Kidney capillary endothelial cell (primary cell): Measurements from ENCODE around the gene PRR35.

Experiments used
- DNase-seq: peaks from one replicate; pipeline ENCODE4 v3.0.0-alpha.2; 2018; ENCODE audit warnings: low spot score

PRR35 gene

DNA sequence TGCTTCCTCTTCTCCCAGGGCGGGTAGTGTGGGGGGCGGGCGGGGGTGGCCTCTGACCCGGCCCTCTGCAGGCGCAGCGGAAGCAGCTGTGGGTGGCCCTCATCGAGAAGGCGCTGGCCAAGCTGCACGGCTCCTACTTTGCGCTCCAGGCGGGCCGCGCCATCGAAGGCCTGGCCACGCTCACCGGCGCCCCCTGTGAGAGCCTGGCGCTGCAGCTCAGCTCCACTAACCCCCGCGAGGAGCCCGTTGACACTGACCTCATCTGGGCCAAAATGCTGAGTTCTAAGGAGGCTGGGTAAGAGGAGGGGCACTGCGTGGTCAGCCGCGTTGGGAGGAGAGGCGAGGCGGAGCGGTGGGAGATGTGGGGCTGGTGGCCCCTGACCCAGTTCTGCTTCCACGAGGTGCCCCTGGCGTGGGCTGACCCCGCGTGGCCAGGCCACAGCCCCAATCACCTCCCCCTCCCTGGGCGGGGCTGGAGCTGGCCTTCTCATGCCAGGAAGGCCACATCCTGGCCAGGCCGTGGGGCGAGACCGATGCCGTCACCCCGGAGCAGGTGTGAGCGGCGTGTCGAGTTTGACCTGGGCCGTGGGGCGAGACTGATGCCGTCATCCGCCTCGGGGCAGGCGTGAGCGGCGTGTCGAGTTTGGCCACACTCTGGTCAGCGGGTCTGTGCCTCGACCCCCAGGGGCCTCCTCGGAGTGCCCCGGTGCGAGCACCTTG lies 10.5 kb upstream of the PRR35 start:
- no peak for DNase-seq

DNA sequence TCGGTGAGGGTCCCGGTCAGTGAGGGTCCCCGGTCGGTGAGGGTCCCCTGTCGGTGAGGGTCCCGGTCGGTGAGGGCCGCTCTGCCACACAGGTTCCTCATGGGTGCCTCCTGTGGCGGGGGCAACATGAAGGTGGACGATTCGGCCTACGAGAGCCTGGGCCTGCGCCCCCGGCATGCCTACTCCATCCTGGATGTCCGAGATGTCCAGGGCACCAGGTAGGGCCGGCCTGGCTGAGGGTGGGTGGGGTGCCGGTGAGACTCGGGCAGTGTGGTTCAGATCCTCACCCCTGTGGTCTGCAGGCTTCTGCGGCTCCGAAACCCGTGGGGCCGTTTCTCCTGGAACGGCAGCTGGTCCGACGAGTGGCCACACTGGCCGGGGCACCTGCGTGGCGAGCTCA lies 9.0 kb upstream of the PRR35 start:
- DNase-seq = no peak

DNA sequence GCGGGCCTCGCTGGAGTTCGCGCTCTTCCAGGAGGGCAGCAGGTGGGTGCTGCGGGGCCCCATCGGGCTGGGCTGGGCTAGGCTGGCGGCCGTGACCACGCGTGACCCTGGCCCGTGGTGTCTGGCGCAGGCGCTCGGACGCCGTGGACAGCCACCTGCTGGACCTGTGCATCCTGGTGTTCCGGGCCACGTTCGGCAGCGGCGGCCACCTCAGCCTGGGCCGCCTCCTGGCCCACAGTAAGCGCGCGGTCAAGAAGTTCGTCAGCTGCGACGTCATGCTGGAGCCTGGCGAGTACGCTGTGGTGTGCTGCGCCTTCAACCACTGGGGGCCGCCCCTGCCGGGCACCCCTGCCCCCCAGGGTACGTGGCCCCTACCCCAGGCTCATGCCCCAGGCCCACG lies 8.0 kb upstream of the PRR35 start:
- DNase-seq = no peak

DNA sequence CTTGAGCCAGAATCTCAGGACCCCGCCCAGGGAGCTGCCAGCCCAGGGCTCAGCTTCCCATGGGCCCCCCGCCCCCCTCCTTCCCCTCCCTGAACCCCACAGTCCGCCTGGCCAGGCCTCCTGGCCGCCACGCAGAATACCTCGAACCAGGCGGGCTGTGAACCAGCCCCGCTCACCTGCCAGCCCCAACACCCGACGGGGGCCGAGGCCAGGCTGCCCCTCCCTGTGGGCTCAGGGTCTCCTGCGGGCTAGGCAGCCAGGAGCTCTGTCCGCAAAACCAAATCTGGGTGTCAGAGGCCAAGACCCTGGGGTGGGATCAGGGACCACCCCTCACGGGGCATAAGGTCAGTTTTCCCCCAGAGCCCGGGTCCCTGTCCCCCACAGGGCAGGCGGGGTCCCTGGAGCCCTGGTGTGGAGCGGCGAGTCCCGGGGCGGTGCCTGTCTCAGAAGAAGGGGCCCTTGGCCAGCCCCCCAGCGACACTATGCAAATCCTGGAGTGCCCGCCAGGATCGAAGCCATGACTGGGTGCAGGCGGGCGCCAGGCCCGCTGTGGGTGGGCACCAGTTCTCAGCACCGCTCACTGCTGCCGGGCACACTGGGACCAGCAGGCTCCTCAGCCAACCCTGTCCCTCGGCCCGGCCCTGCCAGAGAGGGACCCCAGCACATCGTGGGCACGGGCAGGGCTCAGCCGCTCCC lies 6.4 kb upstream of the PRR35 start:
- DNase-seq = no peak

DNA sequence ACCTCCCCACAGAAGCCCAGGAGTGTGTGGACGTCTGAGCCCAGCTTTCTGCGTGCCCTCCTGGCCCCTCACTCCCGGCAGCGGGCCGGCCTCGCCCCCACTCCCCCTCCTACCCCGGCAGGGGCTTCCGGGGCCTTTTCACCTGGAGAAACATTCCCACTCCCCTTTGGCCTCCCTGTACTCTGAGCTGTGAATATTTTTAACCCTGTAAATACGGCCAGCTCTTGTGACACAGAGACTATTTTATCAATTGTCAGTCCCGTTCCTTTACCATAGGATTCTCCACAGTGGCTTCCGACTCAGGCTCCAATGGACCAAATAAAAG lies 5.9 kb upstream of the PRR35 start:
- no peak for DNase-seq

DNA sequence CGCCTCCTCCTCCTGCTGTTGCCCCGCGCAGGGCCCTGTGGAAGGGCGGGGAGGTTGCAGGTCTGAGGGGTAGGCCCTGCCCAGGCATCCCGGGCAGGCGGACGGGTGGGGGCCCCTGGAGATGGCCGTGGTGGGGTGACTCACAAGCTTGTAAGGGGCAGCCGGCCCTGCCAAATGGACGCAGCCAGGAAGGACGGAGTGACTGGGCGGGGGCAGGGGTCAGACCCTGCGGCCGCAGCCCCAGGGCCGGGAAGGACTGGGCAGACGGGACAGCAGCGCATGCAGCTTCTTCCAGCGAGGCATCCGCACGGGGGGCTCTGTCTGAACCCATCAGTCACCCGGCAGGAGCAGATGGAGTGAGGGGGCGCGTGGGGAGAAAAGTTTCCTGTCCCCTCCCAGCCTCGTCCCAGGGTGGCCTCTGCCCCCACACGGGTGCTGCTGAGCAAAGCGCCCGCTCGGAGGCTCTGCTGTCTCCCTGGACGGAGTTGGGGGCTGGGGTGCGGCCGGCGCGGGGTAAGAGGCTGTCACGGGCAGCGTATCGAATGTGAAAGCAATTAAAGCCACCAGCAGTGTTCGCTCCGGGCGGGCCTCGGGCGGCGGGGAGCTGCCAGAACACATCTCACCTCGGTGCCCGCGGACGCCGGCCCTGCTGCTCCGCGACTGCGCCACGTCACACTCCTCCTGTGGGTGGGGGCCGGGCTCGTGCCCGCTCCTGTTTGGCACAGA lies 5.4 kb upstream of the PRR35 start:
- no peak for DNase-seq

DNA sequence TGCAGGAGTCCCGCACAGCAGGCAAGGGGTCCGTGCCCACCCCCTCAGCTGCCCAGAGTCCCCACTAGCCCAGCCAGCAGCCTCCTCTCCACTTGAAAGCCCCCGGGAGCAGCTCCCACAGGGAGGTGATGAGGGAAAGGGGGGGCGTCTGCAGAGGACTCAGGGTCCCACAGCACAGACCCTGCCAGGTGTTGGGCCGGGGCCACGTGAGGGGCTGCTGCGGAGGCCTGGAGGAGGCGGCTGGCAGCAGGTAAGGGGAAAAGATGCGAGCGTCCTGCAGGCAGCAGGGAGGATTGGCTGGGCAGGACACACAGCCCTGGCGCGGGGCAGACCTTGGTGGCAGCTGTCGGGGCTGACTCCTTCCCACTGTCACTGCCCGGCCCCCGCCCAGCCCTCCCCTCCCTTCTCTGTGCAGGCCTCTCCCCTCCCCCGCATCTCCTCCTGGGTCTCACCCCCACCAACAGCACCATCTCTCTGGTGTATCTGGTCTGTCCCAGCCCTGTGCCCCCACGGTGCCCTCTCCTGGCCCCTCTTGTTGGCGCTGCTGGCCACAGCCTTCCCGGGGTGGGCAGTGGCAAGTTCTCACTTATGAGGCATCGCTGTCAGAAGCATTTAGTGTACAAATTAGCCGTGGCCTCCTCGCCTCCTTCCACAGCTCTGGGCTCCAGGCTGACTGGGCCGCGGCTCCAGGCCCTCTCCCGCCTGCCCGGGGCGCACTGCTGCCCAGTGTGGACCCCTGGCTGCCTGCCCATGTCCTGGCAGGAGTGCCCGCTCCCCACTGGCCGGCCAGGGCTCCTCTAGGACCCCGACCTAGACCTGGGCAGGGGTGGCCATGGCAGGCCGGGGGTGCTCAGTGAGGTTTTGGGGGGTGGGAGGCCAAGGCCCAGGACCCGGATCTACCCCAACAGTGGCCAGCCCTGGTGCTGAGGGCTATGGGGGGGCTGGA lies 4.4 kb upstream of the PRR35 start:
- DNase-seq = no peak

DNA sequence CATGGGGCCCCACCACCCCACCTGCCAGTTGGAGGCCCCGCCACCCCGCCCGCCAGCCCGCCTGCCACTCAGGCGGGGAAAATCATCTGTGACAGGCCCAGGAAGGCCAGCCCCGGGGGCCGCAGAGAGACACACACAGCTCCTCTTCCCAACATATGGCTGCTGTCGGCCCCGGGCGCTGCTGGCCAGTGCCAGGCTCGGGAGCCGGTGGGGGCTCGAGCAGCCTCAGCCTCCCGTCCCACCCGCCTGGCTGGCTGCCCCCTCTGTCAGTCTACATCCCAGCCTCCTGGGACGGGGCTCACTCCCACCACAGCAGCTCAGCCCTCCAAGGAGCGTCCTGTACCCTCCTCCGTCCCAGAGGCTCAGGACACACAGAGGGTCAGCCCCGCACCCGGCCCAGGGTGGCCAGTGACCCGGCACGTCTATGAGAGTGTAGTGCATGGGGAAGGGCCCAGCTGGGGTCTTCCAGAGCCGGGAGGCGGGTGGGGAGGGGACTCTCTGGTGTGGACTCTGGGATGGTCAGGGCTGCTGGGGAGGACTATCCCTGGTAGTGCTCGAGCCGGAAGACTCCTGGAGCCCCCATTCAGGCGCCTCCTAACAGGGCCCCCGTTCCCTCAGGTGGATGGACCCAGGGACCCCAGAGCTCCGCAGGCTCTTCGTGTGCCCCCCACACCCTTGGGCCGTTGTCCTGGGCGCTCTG lies 3.6 kb upstream of the PRR35 start:
- no peak for DNase-seq

DNA sequence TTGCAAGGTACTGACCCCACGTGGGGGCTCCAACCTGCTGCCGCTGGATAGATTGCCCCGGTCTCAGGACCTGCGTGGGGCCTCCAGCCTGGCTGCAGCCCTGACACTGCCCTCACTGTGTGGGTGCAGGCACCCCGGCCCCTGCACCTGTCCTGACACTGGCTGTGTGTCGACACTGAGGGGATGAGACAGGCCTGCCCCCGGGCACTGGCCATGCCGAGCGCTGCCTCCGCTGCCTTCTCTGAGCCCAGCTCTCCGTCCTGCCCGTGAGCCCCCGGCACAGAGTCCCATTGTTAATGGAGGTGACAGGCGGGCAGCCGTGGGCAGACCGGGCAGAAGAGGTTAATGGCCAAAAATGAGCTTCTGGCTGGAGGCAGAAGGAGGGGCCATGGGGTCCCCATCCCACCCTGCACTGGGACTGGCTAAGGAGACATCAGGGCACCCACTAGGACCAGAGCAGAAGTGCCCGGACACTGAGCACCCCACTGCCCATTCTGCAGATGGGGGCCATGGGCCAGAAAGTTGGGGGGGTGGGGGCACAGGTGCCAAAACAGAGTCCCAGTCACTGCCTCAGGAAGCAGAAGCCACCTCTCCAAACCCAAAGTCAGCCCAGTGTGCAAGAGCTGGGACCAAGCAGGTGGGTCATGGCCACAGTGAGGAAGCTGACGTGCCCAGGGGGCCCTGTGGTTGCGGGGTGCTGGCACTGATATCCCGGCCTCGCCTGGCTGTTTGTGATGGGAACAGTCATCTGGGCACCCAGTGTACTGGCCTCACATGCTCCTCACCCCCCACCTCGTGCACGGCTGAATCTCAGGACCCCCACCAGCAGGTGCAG lies 2.5 kb upstream of the PRR35 start:
- no peak for DNase-seq

DNA sequence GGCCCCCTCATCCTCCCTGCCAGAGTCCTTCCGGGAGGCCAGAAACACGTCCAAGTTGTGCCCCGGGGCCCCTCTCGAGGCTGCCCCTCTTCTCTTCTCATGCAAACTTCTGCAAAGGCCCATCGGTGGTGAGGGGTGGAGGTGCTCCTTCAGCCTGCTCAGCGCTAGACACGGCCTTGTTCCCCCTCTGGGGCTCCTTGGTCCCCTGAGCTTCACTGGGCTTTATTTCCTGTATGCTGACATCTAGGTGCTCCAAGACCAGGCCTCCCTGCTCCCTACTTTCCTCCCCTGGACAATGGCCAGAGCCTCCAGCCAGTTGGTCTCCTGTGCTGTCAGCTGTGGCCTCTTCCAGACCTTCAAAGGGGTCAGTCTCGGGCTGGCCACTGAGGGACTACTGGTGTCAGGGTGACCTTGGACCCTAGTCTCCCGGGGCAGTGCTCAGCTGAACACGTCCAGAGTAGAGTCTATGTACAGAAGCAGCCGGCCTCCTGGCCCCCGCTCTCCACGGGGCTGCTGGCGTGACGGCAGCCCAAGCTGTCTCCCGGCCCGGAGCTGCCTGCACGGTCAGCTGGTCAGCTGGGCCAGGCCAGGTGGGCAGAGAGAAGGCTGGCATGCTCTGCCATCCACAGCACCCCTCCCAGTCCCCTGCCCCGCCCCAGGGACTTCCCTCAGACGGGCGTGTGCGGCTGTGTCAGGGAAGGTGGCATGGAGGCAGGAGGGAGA lies 1.7 kb upstream of the PRR35 start:
- DNase-seq = no peak

DNA sequence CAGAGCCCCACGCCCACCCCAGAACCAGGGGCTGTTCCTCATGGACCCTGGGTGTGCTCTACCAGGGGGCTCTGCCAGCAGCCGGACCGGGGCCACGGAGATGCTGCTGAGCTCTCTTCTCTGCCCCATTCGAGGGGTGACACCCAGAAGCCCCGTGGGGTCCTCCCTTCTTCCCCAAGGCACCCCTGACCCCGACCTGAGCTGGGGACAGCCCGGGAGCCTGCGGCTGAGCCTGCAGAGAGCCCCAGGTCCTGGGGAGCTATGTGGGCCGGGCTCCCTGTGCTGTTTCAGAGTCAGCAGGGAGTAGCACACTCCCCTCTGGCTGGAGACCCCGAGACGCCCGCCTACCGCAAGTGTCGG lies 1.2 kb upstream of the PRR35 start:
- DNase-seq = no peak

DNA sequence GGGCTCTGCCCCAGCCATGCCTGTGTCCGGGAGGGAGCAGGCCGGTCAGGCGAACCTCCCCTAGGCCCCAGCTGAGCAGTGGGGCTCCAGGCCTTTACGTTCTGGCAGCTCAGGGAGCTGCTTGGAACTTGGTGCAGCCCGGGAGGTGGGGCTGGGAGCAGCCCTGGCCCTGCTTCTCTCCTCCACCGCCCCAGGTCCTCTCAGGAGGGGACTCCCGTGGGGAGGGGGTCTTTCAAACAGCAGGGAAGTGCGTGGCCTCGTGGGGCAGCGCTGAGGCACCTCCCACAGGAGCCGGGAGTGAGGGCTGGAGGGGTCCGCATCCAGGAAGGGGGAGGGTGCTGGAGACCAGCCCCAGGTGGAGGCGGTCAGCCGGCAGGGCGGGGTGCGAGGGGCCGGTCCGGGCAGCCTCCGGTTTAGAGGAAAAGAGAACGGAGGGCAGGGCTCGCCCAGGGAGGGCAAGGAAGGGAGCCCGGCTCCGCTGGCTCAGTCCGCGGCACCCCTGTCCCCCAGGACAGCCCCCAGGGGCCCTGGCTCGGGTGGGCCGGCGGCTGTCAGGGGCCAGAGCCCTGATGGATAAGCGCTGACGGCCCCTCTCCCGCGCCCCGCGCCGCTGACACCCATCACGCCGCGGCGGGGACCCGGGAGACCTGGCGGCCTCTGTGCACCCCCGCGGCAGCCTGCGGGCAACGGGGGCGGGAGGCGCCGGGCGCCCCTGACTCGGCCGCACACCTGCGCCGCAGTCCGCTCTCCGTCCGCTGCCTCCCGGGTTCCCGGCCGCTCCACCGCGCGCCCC lies 587 bp upstream of the PRR35 start:
- DNase-seq = no peak

DNA sequence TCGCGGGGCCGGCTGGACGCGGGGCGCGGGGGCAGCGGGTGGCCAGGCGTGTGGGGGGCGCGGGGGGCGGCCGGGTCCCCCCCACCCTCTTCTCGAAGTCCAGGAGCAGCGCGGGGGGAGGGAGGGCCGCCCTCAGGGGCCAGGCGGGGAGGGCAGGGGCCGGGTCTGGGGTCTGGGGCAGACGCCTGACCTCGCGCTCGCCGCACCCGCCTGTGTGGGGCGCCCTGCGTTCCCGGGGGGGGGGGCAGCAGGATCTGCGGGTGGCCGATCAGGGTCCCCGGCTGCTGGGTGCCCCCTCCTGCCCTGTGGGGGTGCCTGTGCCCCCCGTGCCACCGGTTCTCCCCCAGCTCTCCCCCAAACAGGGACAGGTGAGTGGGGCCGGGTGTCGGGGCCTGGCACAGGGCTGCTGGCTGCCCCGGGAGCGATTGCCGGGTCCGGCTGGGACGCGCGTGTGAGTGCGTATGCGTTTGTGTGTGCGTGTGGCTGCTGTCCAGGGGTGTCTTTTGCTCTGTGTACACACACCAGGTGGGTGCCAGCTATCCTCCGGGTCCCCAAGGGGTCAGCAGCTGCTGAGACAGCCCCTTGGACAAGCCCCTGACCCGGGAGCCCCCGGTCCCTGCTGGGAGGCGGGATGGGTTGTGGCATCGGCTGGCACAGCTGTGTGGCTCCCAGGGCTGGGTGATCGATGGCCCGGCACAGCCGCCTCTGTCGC lies 663 bp downstream of the PRR35 start:
- no peak for DNase-seq

DNA sequence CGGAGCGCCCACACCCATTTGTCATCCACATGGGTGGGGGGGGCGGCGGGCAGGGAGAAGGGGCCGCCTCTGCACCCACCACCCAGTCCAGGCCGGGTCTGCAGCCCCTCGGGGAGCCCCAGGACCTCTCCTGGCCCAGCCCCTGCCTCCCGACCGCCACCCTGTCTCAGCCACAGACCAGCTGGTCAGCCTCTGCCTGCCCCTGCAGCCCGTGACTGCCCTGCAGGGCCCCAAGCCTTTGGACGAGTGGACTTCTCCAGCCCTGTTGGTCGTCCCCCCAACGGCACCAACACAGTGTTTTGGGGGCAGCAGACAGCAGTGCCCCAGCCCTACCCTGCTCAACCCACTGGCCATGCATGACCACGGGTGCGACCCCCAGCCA lies 1.2 kb downstream of the PRR35 start:
- DNase-seq = no peak

DNA sequence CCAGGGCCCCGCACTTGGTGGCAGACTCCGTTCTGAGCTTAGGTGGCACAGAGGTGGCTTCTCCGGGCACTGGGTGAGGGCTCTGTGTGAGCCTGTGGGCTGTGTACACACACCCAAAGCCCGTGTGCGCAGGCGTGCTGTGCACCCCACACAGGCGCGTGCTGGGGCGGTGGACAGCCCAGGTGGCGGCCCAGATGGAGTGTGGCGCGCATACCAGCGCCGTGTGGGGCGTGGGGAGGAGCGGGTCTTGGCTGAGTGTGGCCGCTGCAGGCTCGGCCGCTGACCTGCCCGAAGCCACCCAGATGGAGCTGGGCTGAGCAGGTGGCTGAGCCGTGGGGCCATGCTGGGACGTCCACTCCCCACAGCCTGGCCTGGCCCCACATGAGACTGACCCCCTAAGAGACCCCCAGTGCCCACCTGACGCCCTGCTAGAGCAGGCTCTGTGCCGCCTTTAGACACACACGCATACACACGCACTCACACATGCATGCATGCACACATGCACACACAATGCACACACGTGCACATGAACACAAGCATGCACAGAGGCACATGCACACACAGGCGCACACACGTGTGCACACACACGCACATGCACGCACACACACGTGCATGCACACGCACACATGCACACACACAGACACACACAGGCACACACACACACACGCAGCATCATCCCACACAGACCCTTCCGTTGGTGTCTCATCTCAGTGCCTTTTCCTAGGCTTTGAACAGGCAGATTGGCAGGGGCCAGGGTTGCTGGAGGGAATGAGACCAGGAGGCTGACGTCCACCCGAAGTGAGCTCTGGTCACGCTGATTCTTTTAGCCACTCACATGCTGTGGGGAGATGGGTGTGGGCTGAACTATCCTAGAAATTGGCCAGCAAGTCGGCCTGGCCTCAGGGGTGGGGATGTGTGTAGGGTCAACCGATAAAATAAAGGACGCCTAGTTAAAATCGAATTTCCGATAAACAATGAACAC lies 2.1 kb downstream of the PRR35 start:
- DNase-seq = no peak

DNA sequence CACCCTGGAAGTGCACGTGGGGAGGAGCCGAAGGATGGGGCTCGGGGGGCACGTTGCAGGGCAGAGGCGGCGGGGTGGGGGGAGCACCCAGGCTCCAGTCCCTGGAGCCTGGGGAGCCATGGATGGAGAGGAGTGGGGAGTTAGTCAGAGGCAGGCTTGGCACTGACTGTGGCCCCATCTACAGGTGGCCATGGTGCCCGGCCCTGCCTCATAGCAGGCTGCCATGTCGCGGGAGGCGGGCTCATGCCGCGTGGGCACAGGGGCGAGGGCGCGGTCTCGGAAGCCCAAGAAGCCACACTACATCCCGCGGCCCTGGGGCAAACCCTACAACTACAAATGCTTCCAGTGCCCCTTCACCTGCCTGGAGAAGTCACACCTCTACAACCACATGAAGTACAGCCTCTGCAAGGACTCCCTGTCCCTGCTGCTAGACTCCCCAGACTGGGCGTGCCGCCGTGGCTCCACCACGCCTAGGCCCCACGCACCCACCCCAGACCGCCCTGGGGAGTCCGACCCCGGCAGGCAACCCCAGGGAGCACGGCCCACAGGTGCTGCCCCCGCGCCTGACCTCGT lies 3.0 kb downstream of the PRR35 start:
- DNase-seq = no peak
